Measurements from ENCODE around the gene CROCC.

The CROCC gene

DNA sequence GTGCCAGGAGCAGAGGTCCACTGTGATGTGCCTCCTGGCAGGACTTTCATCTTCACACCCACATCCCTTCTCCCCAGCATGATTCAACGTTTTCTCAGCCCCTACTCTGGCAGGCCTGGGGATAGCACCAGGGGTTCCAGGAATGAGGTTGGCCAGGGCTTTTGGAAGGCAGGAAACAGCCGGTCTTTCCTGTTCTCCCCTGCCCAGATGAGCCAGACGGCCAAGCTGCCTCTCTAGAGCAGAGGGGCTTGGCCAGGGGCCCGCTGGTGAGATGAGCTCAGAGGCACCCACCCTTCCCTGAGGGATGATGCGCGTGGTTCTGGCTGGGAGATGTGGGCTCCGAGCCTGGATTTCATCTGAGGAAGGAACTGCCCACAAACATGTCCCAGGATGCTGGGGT is 63.0 kb downstream of the CROCC start:
- DNase-seq (ENCODE audit: low read depth in 2 of 2) = no peak

DNA sequence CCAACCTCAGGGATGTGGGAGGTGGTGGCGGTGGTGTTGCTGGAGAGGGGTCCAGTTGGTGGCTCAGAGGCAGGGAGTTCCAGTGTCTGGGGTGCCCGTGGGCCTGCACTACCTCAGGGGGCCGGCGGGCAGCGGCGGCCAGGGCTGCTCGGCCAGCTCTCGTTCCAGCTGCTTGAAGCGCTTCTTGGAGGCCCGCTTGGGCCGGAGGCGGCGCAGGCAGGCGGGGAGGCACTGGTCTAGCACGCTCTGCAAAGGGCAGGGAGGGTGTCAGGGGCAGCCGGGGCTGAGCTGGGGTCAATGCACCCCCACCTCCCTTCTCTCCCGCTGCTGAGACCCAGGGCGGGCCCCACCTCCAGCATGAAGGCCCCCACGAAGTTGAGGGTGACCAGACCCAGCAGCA is 64.4 kb downstream of the CROCC start:
- DNase-seq (ENCODE audit: low read depth in 2 of 2) = no peak

DNA sequence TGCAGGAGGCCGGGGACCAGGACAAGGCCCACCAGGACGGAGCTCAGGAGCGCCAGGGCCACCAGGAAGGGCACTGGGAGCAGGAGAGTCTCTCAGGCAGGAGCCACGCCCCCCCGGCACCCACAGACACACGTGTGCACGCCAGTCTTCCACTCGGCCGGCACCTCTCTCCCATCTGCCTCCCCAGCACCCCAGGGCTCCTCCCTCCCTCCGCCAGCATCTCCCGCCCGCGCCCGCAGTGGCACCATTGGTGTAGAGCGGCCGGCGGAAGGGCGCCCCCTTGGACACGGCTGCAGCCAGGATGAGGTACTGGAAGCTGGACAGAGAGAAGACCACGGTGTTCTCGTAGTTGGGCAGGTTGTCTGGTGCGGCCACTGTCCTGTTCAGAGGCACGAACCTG is 64.8 kb downstream of the CROCC start:
- DNase-seq (ENCODE audit: low read depth in 2 of 2) = no peak

DNA sequence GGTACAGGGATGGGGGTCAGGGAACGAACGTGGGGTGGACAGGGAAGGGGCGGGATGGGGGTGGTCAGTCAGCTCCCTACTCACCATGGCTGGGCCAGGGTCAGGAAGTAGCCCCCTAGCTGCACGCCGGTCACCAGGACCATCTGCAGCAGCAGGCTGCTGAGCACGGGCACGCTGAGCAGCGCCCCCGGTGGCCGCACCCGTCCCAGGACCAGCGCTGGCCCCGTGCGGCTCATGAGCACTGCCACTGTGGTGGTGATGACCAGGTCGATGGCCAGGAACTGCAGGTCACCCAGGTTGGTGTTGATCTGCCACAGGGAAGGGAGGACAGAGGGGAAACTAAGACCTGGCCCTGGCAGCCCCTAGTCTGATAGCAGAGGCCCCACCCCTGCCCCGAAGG is 65.2 kb downstream of the CROCC start:
- DNase-seq (ENCODE audit: low read depth in 2 of 2) = no peak

DNA sequence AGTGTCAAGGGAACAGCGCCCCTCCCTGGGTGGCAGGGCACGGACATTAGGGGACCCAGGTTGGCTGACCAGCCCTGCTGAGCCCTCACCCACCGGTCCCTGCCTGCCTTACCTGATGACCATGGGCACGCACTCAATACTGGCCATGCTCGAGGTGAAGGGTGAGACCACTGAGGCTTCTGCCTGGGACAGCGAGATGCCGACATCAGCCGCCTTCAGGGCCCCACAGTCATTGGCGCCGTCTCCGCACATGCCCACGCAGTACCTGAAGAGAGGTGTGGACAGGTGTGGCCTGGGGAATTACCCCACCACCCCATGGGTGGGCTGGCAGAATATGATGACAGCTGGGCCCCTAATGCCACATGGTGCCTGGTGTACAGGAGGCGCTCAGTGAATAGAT is 66.5 kb downstream of the CROCC start:
- no peak for DNase-seq (ENCODE audit: low read depth in 2 of 2)

DNA sequence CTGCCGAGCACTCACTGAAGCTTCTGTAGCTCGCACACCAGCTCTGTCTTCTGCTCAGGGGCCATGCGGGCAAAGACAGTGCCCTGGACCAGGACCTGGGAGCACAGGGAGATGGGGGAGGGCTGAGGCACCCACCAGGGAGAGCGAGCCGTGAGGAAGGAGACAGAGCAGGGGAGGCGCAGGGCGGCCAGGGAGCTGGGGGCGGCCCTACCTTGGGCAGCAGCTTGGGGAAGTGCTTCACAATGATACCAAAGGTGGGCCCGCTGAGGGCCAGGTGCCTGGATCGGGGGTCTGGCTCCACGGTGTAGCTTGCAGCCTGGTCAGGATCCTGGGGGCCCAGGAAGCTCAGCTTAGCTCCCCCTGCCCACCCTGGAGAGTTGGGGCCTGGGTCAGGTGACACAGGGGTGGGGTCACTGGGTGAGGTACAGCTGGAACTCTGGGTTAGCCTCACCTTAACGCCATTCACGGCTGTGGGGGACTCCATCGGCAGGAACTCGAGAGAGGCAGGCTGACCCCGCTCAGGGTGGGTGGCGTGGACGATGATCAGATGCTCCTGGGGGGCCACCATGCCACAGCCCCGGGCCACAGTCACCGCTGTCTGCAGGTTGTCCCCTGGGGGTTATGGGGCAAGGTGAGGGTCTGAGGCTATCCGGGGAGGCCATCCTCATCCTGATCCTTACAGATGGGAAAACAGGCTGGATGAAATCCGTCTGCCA is 68.1 kb downstream of the CROCC start:
- DNase-seq (ENCODE audit: low read depth in 2 of 2) = no peak

DNA sequence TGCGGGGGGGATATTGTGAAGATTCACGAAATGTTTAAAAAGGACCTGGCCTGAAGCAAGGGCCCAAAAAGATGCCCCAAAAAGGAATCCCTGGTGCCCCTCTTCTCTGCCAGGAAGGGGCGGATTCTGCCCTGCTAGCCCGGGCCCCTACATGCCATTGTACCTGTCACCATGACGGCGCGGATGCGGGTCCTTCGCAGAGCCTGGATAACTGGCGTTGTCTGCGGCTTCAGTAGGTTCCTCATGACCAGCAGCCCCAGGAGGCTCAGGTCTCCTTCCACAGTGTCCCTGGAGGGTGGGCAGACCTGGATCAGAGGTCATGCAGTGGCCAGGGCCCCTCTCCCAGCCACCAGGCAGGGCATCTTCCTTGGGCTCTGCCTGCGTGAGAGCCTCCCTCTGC is 69.8 kb downstream of the CROCC start:
- no peak for DNase-seq (ENCODE audit: low read depth in 2 of 2)

DNA sequence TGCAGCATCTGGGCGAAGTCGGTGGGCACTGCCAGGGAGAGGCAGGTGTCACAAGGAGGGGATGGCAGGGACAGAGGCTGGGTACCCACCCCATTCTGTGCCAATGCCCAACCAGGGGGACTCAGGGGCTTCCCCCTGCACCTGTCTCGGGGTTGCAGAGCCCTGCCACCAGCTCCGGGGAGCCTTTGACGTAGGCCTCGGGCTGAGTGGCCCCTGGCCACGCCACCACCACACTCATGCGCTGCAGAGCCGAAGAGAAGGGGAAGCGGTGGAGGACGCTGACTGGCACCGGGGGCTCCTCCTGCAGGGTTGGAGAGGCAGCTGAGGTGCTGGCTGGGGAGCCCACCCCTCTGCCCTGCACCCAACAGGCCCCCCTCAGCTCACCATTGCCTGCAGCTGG is 70.4 kb downstream of the CROCC start:
- DNase-seq (ENCODE audit: low read depth in 2 of 2) = no peak

DNA sequence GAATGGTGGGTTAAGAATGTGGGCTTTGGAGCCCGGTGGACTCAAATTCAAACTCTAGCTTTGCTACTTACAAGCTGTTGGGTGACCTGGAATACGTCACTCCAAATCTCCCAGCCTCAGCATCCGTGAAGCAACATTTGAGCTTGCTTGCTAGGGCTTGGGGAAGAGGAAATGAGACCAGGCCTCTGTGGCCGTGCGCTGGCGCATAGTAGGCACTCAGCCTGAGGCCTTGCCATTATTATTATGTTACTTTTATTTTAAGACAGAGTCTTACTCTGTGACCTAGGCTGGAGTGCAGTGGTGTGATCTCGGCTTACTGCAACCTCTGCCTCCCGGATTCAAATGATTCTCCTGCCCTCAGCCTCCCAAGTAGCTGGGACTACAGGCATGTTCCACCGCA is 70.9 kb downstream of the CROCC start:
- no peak for DNase-seq (ENCODE audit: low read depth in 2 of 2)

DNA sequence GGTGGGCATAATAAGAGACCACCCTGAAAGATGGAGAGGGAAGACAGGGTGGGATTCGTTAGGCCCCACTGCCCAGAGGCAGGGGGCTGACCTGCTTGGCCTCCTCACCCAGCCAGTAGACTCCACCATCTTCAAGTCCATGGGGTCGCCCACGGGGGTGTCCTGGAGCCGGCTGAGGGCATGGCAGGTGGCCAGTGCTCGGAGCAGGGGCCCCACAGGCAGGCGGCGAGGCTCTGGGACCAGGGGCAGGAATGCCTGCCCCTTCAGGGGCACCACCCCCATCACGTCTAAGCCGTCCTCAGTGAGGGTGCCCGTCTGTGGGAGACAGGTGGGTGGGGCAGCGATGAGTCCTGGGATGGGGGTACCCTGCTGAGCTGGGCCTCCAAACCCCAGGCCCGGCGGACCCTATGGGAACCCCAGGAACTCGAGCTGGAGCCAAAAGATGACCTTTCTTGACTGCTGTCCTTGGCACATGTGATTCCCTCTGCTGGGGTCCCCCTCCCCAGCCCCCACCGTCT is 71.8 kb downstream of the CROCC start:
- no peak for DNase-seq (ENCODE audit: low read depth in 2 of 2)

DNA sequence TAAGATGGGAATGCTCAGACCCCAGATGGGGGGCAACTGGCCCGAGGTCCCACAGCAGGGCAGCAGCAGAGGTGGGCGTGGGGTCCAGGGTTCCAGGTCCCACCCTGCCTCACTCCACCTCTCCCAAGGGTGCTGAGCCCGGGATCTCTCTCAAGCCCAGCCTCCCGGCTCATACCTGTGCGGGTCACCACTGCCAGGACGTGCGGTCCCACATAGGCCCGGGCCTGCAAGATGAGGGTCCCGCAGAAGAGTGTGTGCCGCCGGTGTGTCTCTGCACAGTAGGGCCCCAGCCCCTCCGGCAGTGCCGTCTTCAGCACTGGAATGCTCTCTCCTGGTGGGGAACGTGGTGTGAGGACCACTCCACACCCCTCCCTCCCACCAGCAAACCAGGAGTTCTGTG is 75.1 kb downstream of the CROCC start:
- no peak for DNase-seq (ENCODE audit: low read depth in 2 of 2)

DNA sequence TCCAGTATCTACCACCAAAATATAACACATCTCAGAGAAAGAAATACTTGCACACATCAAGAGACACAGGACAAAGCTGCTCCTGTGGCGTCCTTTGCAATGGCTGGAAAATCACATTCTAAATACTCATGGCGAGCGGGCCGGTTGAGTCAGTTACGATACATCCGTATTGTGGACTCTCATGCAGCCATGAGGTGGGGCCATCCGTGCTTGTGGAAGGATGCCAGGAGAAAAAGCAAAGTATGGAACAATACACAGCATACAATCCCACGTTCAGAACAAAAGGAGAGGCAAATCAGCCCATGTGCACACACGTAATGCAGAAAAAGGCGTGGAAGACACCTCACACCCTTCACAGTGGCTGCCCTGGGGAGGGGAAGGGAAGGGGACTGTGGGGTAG is 76.9 kb downstream of the CROCC start:
- no peak for DNase-seq (ENCODE audit: low read depth in 2 of 2)

DNA sequence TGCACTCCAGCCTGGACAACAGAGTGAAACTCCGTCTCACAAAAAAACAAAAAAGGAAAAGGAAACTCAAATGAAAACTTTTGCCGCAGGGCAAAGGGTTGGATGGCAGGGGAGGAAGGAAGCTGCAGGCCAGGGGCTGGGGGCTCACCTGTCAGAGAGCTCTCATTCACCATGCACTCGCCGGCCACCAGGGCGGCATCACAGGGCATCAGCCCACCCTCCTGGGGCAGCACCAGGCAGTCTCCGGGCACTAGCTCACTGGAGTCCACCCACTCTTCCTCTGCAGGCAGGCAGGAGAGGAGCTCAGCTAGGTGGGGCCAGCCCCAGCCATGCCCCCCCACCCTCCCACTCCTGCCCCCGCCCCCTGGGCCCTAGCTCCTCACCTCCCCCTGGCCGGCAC is 78.1 kb downstream of the CROCC start:
- DNase-seq (ENCODE audit: low read depth in 2 of 2) = no peak

DNA sequence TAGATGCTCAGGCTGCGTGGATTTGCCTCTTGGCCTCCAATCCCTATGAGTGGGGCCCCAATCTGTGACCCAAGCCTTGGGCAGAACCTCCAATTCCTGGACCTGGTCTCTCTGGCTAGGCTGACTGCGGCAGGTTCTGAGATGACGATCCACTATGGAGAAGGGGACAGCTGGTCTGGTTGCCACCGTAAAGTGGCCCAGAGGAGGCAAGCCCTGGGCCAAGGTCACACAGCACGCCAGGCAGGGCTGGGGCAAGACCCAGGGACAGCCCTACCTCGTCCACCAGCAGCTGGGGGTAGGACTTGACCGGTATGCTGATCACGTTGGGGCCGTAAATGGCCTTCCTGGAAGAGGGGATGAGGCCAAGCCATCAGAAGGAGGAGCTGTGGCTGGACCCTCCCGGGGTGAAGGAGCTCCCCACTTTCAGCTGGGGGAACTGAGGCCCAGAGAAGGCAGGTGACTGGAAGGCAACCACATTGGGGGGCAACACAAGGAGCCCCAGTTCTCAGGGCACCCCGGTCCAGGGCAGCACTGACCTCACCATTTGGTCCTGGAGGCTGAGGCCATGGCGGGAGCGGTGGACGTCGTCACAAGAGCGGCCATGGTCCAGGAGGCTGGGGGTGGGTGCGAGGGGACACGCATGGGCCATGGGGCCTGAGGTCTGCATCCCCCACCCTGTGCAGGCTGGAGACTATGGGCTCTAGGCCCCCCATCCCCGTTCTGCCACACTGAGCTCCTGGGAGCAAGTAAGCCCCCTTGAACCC is 80.2 kb downstream of the CROCC start:
- no peak for DNase-seq (ENCODE audit: low read depth in 2 of 2)

DNA sequence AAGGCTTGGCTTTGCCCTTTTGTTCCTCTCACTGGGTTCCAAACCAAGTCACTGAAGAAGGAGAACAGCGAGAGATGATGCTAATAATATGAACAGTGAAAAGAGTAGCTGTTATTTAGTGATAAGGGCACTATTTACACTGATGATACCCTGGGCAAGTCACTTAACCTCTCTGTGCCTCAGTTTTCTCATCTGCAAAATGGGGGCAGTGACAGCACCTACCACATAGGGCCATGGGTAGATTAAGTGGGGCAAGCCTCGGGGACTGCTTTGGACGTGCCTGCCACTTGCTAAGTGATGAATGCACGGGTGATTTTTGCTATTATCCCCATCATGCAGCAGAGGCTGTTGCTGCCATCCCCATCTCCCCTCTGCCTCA is 80.8 kb downstream of the CROCC start:
- no peak for DNase-seq (ENCODE audit: low read depth in 2 of 2)

DNA sequence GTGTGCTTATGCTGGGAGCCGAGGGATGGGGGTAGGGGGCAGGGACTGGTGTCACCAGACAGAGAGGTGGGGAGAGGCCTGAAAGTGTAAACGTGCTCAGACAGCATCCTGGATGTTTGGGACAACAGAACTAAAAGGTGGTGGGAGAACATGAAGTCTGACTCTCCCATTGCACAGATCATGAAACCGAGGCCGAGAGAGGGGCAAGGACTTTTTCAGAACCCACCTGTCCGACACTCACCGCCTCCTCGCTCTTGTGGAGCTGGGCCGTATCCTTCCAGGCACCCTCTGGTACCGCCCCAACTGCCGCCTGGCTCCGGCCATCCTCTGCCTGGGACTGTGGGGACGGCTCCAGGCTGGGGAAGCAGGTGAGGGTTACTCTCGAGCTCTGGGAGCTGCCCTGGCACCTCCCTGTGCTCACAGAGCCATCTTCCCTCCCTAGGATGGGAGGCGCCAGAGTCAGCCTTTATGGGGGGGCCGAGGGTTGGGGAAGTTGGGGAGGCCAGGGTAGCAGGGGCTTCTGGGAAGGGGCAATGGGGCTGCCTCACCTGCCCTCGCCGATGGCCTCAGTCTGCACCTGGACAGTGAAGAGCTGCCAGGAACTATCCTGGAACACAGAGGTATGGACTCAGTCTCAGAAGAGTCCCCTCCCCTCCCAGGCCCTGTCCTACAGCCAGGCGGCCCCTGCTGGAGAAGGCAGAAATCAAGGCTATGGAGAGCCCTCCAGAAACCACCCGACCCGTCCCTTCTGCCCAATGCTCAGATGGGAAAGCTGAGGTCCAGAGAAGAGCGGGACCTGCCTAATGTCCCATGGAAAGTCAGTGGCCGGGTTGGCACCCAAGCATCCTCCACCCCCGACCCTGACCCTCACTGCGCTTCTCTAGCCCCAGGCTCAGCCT is 83.0 kb downstream of the CROCC start:
- no peak for DNase-seq (ENCODE audit: low read depth in 2 of 2)

DNA sequence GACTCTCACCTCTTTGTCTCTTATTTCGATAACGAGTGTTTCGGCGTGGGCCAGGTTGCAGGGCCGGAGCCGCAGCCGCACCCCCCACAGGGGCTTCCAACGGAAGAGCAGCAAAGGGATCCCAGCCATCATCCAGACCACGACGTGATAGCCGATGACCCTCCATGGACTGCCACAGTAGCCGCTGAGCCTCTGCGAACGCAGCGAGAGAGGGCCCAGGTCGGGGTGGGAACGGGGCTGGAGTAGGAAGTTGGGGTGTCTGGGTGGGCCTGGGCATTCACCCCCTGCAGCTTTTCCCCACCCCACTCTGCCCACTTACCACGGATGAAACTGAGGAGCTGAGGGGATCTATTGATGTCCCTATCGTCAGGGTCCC is 83.6 kb downstream of the CROCC start:
- no peak for DNase-seq (ENCODE audit: low read depth in 2 of 2)

DNA sequence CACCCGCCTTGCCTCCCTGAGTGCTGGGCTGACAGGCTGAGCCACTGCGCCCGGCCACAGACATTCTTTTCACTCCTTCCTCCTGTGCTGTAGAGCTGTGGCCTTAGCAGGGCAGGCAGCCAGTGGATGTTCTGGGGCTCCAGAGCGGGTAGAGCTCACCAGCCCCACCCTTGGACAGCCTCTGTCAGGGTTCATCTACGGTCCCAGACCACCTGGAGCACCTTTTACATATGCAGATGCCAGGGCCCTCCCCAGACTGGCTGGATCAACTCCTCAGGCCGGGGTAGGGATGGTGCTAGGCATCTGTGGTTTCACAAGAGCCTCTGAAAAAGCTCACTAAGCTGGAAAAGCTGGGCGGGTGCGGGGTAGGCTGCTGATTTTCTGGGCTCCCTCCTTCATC is 85.4 kb downstream of the CROCC start:
- DNase-seq (ENCODE audit: low read depth in 2 of 2) = no peak

DNA sequence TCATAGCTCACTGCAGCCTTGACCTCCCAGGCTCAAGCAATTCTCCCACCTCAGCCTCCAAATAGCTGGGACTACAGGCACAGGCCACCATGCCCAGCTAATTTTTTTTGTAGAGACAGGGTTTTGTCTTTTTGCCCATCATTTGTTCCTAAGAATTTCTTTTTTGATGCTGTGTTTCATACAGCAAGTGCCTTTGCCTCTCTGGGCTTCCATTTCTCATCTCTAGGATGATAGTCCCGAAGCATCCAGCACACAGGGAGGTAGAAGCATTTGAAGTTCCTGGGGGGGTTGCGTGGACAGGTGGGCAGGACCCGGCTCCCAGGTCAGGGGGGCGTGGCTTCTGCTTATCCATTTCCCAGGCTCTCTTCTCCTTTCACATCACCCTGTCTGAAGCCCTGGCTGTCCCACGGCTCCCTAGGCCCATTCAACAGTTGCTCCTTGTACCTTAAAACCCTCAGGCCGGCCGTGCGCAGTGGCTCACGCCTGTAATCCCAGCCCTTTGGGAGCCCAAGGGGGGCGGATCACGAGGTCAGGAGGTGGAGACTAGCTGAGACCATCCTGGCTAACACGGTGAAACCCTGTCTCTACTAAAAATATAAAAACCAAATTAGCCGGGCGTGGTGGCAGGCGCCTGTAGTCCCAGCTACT is 86.6 kb downstream of the CROCC start:
- no peak for DNase-seq (ENCODE audit: low read depth in 2 of 2)

DNA sequence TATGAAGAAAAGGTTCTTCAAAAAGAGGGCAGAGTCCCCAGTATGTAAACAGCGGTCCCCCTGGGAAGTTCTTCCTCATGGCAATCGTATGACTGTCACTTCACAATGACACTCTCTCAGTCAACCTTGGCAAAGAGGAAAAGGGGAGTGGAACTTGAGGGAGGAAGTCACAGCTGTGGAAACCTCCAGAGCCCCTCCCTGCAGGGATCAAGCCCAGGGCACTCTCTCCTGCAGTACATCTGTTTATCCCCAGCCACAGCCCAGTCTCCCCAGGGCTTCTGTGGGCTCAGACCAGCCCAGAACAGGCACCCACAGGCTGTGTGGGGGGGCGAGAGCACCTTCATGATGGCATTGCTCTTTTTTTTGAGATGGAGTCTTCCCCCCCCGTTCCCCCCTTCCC is 88.0 kb downstream of the CROCC start:
- DNase-seq (ENCODE audit: low read depth in 2 of 2) = no peak

DNA sequence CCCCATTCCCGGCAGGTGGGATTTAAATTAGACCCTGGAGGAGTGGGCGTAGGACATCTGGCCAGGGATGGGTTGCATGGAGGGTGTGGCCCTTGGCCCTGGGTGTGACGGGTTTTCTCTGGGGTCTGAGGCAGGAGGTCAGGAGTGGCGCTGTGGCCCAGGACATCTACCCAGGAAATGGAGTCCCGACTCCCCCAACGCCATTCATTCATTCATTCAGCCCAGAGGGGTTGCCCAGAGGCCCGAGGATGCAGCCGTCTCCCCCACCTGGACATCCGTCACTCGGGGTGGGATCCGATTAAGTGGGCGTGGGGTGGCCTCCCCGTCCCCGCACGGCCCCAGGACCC is 89.3 kb downstream of the CROCC start:
- DNase-seq (ENCODE audit: low read depth in 2 of 2) = no peak
